ENCODE results near the gene SMURF1.

The SMURF1 gene

GRCh38 chr7:99112097-99112496, 31.8 kb downstream of the SMURF1 start:
- Histone ChIP-seq H3K4me3 (no peak overlapping the region), H3K27ac (peak overlapping the region in 1 of 2 donors; percentile 57)
- TF ChIP-seq, protein P1, sequence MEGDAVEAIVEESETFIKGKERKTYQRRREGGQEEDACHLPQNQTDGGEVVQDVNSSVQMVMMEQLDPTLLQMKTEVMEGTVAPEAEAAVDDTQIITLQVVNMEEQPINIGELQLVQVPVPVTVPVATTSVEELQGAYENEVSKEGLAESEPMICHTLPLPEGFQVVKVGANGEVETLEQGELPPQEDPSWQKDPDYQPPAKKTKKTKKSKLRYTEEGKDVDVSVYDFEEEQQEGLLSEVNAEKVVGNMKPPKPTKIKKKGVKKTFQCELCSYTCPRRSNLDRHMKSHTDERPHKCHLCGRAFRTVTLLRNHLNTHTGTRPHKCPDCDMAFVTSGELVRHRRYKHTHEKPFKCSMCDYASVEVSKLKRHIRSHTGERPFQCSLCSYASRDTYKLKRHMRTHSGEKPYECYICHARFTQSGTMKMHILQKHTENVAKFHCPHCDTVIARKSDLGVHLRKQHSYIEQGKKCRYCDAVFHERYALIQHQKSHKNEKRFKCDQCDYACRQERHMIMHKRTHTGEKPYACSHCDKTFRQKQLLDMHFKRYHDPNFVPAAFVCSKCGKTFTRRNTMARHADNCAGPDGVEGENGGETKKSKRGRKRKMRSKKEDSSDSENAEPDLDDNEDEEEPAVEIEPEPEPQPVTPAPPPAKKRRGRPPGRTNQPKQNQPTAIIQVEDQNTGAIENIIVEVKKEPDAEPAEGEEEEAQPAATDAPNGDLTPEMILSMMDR (IDR thresholded peaks at IDR 0.05), result no peak
- DNase-seq (ENCODE audit: low spot score), result no peak

GRCh38 chr7:99111591-99111990, 32.3 kb downstream of the SMURF1 start:
- DNase-seq (ENCODE audit: low spot score), result no peak
- Histone ChIP-seq H3K4me3 (no peak overlapping the region), H3K27ac (peak overlapping the region in 1 of 2 donors; percentile 57)
- TF ChIP-seq, protein P1 (IDR thresholded peaks at IDR 0.05), result no peak

GRCh38 chr7:99109108-99110051, 34.5 kb downstream of the SMURF1 start:
- DNase-seq (ENCODE audit: low spot score), result no peak
- Histone ChIP-seq H3K4me3 (peak overlapping the region; percentile 34), H3K27ac (peak overlapping the region; percentile 61 to 71)
- TF ChIP-seq, protein P1 (IDR thresholded peaks at IDR 0.05), result no peak

- Histone ChIP-seq H3K27ac (peak overlapping the region; percentile 61 to 71), H3K4me3 (peak overlapping the region; percentile 34)
- TF ChIP-seq, protein P1 (IDR thresholded peaks at IDR 0.05), result no peak
- no peak for DNase-seq (ENCODE audit: low spot score)
These were observed 35.3 kb downstream of the SMURF1 start for GRCh38 chr7:99108613-99109012.

DNA sequence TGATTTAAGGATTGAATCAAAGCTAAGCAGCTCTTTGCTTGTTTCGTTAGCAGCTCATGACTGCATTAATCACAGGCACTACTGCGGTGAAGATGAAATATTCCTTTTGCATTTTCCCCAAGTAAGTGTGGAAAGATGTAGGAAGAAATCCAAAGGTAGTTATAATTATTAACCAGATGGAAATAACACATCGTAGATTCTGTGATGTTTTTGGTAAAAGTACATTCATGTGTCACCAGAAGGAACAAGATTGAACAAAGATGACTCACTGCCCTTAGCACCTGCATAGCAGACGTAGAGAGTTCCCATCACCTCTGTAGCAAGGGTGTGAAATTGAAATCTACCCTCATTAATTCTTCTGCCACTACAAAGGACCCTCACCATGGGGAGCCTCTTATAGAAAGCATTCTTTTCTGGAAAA, 37.1 kb downstream of the SMURF1 start:
- DNase-seq (ENCODE audit: low spot score), result no peak
- H3K27ac ChIP-seq, result peak overlapping the region; percentile 22 to 75
- H3K4me3 ChIP-seq, result no peak overlapping the region
- TF ChIP-seq, protein P1 (IDR thresholded peaks at IDR 0.05), result no peak

DNA sequence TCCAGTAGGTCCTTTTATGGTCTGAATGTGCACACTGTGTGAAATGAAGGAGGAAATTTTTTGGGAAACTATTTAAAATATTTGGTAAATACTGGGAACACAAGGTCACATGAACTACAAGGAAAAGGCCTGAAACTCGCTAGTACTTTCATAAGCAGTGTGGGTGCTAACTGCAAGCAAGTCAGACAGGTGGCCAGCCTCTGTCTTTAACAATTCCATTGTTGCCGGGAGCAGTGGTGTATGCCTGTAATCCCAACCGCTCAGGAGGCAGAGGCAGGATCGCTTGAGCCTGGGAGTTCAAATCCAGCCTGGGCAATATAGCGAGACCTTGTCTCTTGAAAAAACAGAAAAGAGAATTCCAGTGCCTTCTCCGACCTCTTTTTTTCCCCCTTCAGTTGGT, 37.5 kb downstream of the SMURF1 start:
- Histone ChIP-seq H3K4me3 (no peak overlapping the region), H3K27ac (peak overlapping the region; percentile 22 to 75)
- TF ChIP-seq, protein P1 (IDR thresholded peaks at IDR 0.05), result no peak
- no peak for DNase-seq (ENCODE audit: low spot score)

DNA sequence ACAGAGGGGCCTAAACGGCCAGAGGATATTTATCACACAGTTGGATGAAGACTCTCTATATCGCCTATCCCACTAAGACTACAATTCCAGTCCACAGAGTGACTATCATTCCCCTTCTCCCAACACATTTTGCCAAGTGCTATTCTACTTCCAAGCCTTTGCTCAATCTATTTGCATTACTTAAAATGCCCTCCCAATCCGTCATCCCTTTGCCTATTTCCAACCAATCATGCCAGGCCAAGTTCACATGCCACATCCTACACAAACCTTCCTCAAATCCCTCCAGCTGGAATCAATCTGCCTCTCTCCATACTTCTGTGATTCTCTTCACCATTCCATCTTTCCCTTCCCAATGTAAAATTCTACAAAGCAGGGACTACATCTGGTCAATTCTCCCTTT, 38.2 kb downstream of the SMURF1 start:
- Histone ChIP-seq H3K4me3 (no peak overlapping the region), H3K27ac (peak overlapping the region in 1 of 2 donors; percentile 75)
- TF ChIP-seq, protein P1 (IDR thresholded peaks at IDR 0.05), result no peak
- DNase-seq (ENCODE audit: low spot score), result no peak
